Hair follicle dermal papilla cell (primary cell): Measurements from ENCODE around the gene HDAC7. TPM values are rescaled to one million over a fixed set of nuclear protein-coding genes. Genes with fewer than 3 reads are reported as not detected.

Experiments
- total RNA-seq: library from RNA; depleted of rRNA; stranded (reverse); fragments of >200 nt; gene quantifications from 2 replicates; pipeline ENCODE4 v1.2.3, GENCODE V29; 2012

HDAC7 gene
- 78.2 and 84.3 TPM in 2 replicates for total RNA-seq

DNA sequence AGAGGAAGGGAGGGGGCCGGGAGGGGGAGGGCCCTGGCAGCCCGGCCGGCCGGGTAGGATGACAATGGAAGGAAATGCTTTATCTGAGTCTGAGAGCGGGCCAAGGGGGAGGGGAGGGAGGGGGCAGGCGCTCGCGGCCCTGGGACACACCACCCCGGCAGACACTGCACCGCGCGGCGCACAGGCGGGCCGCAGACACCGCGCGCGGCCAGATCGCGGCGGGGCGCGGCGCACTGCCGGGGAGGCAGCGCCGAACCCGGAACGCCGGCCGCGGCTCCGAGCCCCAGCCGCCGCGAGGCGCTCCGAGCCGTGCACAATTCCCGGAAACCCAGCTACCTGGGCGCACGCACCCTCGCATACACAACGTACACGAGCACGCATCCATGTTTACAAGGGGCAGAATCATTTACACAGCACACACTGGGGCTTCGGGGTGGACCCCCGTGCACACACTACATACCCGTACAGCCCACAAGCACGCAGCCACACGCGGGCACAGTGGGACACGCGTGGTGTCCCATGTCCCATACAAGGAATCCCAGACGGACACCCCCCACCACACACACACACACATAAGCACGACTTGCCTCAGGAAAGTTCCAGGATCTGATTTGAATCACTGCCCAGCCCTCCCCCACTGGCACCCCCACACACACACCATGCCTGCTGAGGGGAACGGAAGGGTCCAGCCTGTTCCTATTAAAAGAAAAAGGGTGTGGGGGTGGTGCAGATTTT is at the start of gene HDAC7:
HDAC7 (minus strand) TSS at position 8 of the 735 bp plus-strand sequence. CDS start 118 bp downstream, outside the sequence.

GRCh38 chr12:47773062-47773857 is 46.4 kb downstream of the HDAC7 start, which contains the start of gene SLC48A1:
Gene SLC48A1, plus strand, starts transcription at chr12:47773238. Its CDS starts 67 bp downstream, at chr12:47773305.

GRCh38 chr12:47758834-47759690 is 60.6 kb downstream of the HDAC7 start, which contains the start of gene RAPGEF3:
Gene RAPGEF3, minus strand, starts transcription at chr12:47758880. Its CDS starts 324 bp downstream, at chr12:47758556.

Other genes with a start within 250 kb of the HDAC7 start
- gene RPAP3, start 113.9 kb downstream of the HDAC7 start, total RNA-seq, result 12.9 and 14.4 TPM in 2 replicates
- under 0.01 and 0.49 TPM in 2 replicates for gene ENDOU, start 94.4 kb downstream of the HDAC7 start, total RNA-seq
- gene RAPGEF3, start 61.0 kb downstream of the HDAC7 start, total RNA-seq, result 7.1 and 17.5 TPM in 2 replicates
- gene SLC48A1, start 46.7 kb downstream of the HDAC7 start, total RNA-seq, result 29.4 and 38.9 TPM in 2 replicates
- gene VDR, start 85.1 kb upstream of the HDAC7 start, total RNA-seq, result 57.0 and 66.0 TPM in 2 replicates
- gene TMEM106C, start 143.7 kb upstream of the HDAC7 start, total RNA-seq, result 51.6 and 79.3 TPM in 2 replicates
- 0.16 TPM in 1 of 2 replicates, not detected in the other for gene COL2A1, start 184.6 kb upstream of the HDAC7 start, total RNA-seq